Activated CD8-positive, alpha-beta T cell treated with anti-CD3 and anti-CD28 coated beads, Interleukin-2, amount 10 ng/mL, durations not matched to agents 7 days and 5 days (primary cell): Measurements from ENCODE around the gene FUT3. TPM values are rescaled to one million over a fixed set of nuclear protein-coding genes. Genes with fewer than 3 reads are reported as not detected.

Source experiments
- ATAC-seq: fragments of 150-1000 bp; cut with Tn5 transposase; one replicate; pipeline ENCODE4 v1.10.0; 2021; ENCODE audit warnings: moderate library complexity
- CTCF ChIA-PET: fragments of 350-600 bp; sonication (Branson Sonifier 250); formaldehyde crosslinking; loops from one replicate; lab custom pipeline; 2021; ENCODE audit warnings: antibody characterized with exemption; lab: Charles Lee
- POLR2A ChIA-PET: fragments of 350-600 bp; sonication (Branson Sonifier 250); formaldehyde crosslinking; loops from one replicate; lab custom pipeline; 2021; ENCODE audit warnings: antibody characterized with exemption; lab: Charles Lee
- DNase-seq: peaks from one replicate; pipeline ENCODE4 v3.0.0-alpha.2; 2020
- H3K27ac Mint-ChIP-seq: one replicate; pipeline ENCODE4 v1.8.0; 2021; ENCODE audit warnings: mild to moderate bottlenecking, mixed read lengths
- H3K27me3 Mint-ChIP-seq: one replicate; pipeline ENCODE4 v1.8.0; 2021; ENCODE audit warnings: low read depth, mixed read lengths
- H3K36me3 Mint-ChIP-seq: one replicate; pipeline ENCODE4 v1.8.0; 2021; ENCODE audit warnings: low read depth, mixed read lengths
- H3K4me1 Mint-ChIP-seq: one replicate; pipeline ENCODE4 v1.8.0; 2021; ENCODE audit warnings: low read depth, mixed read lengths
- H3K4me3 Mint-ChIP-seq: one replicate; pipeline ENCODE4 v1.8.0; 2021; ENCODE audit warnings: mild to moderate bottlenecking, mixed read lengths
- H3K9me3 Mint-ChIP-seq: one replicate; pipeline ENCODE4 v1.8.0; 2022; ENCODE audit warnings: mixed read lengths; ENCODE audit not compliant: insufficient read depth
- total RNA-seq, 2 experiments: library from RNA; stranded (reverse); gene quantifications; one replicate each; pipeline ENCODE4 v1.2.3, GENCODE V29; 2021

The FUT3 gene
- total RNA-seq, 2 experiments from 2014 or later = not detected

DNA sequence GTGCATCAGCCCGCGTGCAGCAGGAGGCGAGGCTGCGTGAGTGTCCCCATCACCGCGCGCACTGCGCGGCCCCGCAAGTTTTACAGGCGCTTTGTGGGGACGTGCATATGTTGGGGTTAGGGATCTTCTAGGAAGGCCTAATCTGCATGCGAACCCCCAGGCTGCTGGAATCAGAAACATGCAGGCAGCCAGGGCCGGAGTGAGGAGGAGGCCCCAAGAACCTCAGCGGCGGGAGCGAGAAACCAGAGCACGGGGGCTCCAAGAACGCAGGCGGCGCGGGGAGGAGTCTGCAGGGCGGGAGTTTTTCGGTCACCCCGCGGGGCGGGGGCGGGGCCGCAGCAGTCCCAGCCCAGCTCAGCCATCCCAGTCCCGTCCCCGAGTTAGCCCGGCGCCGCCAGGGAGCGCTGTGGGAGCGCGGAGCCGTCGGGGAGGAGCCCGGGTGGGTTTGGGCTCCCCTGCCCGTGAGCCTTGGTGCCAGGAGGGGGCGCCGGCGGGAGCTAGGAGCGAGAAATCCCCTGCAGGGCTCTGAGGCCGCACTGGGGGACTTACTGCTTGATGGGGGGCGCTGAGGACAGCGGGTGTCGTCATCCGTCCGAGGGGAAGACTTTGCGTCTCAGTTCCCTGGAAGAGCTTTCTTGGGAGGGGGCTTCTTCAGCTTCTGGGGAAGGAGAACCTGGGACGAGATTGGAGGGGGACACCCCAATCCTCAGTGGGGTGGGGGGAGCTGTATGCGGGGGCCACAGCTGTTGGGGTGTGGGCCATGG lies 47.3 kb downstream of the FUT3 start:
- peak overlapping the region; percentile 70 for H3K4me3 Mint-ChIP-seq
- H3K4me1 Mint-ChIP-seq = peaks cover 25% of the 10 kb centered on the region
- POLR2A ChIA-PET = interaction anchor here (0.7 to 1.3 kb wide), 6 partner anchors 24 to 219 kb away, joined by 3 to 9 read pairs (median 4); no protein-coding TSS in a partner anchor
- CTCF ChIA-PET = interaction anchor here (0.6 to 2.8 kb wide), 59 partner anchors 9 to 1402 kb away, joined by 3 to 63 read pairs (median 6); partner anchors contain the start of genes DUS3L, FUT6, LONP1 and NDUFA11
- ATAC-seq (peak; percentile 96), DNase-seq (peak; percentile 94)
- no peaks in the 10 kb centered on the region for H3K9me3 Mint-ChIP-seq
- peak overlapping the region; percentile 60 for H3K27ac Mint-ChIP-seq
- peaks cover 42% of the 10 kb centered on the region for H3K27me3 Mint-ChIP-seq
- no peaks in the 10 kb centered on the region for H3K36me3 Mint-ChIP-seq

DNA sequence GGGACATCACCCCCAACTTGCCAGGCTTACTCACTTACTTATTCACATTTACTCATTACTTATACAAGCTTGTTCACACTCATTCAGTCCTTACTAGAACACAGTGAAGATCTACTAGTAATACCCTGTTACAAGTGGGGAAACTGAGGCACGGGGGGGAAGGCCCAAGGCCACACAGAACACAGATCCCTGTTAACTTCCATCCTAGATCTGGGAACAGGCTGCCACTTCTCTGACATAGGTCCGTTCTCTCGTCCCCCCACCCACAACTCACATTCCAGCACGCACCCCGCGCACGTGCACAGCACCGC lies 47.9 kb downstream of the FUT3 start:
- ATAC-seq = no peak
- Mint-ChIP-seq H3K9me3 (no peaks in the 10 kb centered on the region), H3K27ac (no peak overlapping the region), H3K36me3 (no peaks in the 10 kb centered on the region), H3K4me3 (peak overlapping the region; percentile 70), H3K27me3 (peaks cover 45% of the 10 kb centered on the region), H3K4me1 (peaks cover 25% of the 10 kb centered on the region)
- ChIA-PET POLR2A (interaction anchor here (1.1 to 1.3 kb wide), 4 partner anchors 25 to 216 kb away, joined by 3 to 9 read pairs (median 5); no protein-coding TSS in a partner anchor), CTCF (interaction anchor here (0.6 to 2.8 kb wide), 45 partner anchors 10 to 1401 kb away, joined by 3 to 63 read pairs (median 7); partner anchors contain the start of genes DUS3L, FUT6, LONP1 and NDUFA11)
- DNase-seq = no peak

DNA sequence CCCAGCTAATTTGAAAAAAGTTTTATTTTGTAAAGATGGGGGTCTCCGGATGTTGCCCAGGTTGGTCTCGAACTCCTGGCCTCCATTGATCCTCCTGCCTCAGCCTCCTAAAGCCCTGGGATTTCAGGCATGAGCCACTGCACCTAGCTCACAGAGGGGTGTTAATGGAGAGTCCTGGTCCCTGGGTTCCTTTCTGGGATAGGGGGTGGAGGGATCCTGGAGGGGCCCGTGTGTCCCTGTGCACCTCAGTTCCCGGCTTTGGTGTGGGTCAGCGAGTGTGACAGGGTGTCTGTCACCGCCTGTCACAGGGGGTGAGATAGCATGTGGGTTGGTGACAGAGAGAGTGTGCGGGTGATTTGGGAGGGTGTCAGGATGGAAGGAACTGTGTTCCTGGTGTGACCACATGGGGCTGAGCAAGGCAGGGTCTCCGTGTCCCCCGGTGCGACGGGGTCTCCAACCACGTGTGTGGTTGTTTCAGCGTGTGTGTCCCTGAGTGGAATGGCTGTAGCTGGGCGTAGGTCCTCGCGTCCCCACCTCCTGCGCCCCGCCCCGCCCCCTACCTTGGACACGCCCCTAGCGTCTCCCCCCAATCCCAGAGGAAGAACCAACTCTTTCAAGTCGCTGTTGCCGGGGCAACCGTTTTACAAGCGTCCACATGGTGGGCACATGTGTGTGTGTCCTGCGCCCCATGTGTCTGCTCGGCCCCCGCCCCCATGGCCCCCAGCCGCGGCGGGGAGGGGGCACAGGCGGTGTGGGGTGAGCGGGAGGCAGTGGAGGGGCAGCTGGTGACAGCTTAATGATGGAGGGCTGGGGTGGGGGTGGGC lies 49.2 kb downstream of the FUT3 start:
- H3K9me3 Mint-ChIP-seq = no peaks in the 10 kb centered on the region
- H3K27me3 Mint-ChIP-seq = peaks cover 44% of the 10 kb centered on the region
- DNase-seq (no peak), ATAC-seq (no peak)
- CTCF ChIA-PET = interaction anchor here (1.3 to 2.8 kb wide), 3 partner anchors 12 to 220 kb away, joined by 4 to 47 read pairs (median 5); partner anchors contain the start of genes DUS3L and RPL36
- peaks cover 25% of the 10 kb centered on the region for H3K4me1 Mint-ChIP-seq
- H3K27ac Mint-ChIP-seq = peak overlapping the region; percentile 16
- POLR2A ChIA-PET = no interaction called here
- no peaks in the 10 kb centered on the region for H3K36me3 Mint-ChIP-seq
- H3K4me3 Mint-ChIP-seq = no peak overlapping the region

DNA sequence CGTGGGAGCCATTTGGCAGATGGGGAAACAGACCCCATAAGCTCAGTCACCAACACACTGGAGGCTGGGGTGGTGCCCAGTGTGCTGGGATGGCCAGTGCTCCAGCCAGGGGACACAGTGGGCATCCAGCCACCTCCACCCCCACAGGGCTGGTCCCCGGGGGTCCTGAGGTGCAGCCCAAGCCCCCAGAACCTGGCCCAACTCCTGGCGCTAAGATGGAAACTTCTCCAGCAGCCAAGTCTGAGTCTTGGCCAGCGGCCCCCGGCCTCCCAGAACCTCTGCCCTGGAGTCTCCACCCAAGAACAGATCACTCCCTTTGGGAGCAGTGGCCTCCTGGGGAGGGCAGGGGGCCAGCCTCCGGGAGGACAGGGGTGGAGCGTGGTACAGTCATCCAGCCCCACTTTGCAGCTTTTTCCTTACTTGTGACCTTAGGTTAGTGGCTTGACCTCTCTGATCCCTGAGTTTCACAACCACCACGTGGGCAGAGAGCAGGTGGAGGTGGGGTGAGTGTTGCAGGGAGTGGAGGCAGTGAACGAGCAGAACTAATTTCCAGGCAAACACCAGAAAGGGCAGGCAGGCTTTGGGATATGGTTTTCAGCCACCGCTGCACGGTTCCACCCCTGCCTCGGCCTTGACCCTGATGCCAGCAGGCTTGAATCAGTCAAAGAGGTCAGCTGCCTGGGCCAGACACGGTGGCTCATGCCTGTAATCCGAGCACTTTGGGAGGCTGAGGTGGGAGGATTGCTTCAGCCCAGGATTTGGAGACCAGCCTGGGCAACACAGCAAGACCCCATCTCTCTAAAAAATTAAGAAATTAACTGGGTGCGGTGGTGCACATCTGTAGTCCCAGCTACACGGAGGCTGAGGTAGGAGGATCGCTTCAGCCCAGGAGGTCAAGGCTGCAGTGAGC lies 50.6 kb downstream of the FUT3 start:
- H3K36me3 Mint-ChIP-seq = no peaks in the 10 kb centered on the region
- no peak overlapping the region for H3K27ac Mint-ChIP-seq
- ChIA-PET CTCF (interaction anchor here (1.3 to 2.0 kb wide), 2 partner anchors 10 to 111 kb away, joined by 4 to 5 read pairs; partner anchors contain the start of genes DUS3L and RPL36), POLR2A (no interaction called here)
- peaks cover 34% of the 10 kb centered on the region for H3K27me3 Mint-ChIP-seq
- H3K9me3 Mint-ChIP-seq = no peaks in the 10 kb centered on the region
- ATAC-seq (no peak), DNase-seq (no peak)
- H3K4me3 Mint-ChIP-seq = no peak overlapping the region
- H3K4me1 Mint-ChIP-seq = peaks cover 25% of the 10 kb centered on the region

DNA sequence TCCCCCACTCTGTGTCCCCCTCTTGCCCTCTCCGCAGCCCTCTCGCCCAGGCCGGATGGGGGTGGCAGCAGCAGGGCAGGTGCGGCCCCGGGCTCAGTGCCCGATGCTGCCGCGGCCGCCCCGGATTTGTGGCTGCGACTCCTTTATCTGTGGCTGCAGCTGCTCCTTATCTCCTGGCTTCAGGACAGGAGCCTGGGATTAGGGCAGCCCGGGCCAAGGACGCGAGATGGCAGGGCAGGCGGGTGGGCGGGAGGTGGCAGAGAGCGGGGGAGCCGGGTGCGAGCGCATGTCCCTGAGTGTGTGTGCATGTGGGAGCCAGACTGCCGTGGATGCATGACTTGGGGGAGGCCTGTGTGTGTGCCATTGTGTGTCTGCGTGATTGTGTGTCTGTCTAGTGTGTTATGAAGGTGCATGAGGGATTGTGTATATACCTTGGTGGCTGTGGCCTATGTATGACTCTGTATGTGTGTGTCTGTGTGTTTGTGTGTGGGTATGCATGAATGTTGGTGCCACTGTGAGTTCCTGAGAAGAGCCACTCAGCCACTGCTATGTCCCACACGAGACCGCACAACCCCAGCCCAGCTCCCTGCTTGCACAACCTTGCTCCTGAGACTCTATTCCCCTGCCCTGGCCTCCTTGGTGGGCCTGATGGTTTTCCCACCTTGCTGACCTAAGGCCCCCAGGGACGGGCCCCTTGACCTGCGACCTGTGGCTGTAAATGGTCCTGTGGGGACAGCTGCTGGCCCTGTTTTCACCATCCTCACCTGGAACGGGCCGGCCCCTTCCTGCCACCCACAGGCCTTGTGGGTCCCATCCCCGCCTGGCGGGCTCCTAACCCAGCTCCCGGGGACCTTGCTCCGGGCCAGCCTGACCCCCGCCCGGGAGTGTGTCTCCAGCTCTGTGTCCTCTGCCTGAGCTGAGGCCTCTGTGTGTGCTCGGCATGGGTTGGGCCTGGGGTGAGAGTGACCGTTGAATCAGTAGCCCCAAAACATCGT lies 51.7 kb downstream of the FUT3 start:
- no peak overlapping the region for H3K27ac Mint-ChIP-seq
- H3K4me1 Mint-ChIP-seq = peaks cover 21% of the 10 kb centered on the region
- H3K36me3 Mint-ChIP-seq = no peaks in the 10 kb centered on the region
- CTCF ChIA-PET = no interaction called here
- no peaks in the 10 kb centered on the region for H3K9me3 Mint-ChIP-seq
- POLR2A ChIA-PET = no interaction called here
- no peak overlapping the region for H3K4me3 Mint-ChIP-seq
- peaks cover 30% of the 10 kb centered on the region for H3K27me3 Mint-ChIP-seq
- no peak for ATAC-seq
- DNase-seq = no peak

DNA sequence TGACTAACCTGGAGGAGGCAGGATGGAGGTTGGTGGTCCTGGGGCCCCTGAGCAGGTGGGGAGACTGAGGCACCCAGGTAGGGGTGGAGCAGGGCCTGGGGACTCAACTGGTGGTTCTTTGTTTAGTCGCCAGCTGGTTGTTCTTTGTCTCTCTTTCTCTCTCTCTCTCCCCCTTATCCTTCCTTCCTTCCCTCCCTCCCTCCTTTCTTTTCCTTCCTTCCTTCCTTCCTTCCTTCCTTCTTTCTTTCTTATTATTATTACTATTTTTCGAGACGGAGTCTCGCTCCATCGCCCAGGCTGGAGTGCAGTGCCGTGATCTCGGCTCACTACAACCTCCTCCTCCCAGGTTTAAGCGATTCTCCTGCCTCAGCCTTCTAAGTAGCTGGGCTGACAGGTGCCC lies 53.0 kb downstream of the FUT3 start:
- no peaks in the 10 kb centered on the region for H3K36me3 Mint-ChIP-seq
- H3K27ac Mint-ChIP-seq = no peak overlapping the region
- ATAC-seq (no peak), DNase-seq (no peak)
- no peaks in the 10 kb centered on the region for H3K9me3 Mint-ChIP-seq
- peaks cover 21% of the 10 kb centered on the region for H3K27me3 Mint-ChIP-seq
- H3K4me3 Mint-ChIP-seq = no peak overlapping the region
- peaks cover 10% of the 10 kb centered on the region for H3K4me1 Mint-ChIP-seq
- CTCF ChIA-PET = no interaction called here
- POLR2A ChIA-PET = no interaction called here

DNA sequence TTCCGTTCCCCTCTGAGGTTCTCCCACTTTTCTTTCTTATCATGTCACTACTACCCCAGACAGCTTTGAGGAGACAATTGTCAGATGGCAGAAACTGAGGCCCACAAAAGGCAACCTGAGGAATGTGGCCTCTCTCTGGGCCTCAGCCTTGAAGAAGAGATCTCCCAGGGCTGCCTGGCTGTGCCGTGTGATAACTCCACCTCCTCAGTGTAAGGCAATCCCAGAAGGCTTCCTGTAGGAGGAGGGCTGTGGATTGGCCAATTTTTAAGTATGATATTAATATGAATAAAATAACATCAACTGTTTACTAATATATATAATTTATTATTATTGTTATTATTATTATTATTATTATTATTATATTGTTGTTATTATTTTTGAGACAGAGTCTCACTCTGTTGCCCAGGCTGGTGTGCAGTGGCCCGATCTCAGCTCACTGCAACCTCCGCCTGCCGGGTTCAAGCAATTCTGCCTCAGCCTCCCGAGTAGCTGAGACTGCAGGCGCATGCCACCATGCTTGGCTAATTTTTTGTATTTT lies 55.8 kb downstream of the FUT3 start:
- DNase-seq = no peak
- no peak for ATAC-seq
- CTCF ChIA-PET = interaction anchor here (1.0 to 6.2 kb wide), 2 partner anchors 9 to 33 kb away, joined by 3 to 44 read pairs; partner anchors contain the start of gene NRTN
- POLR2A ChIA-PET = interaction anchor here (0.7 kb wide), 1 partner anchor 173 kb away, joined by 3 read pairs; the partner anchor contains the start of gene SAFB
- Mint-ChIP-seq H3K4me3 (no peak overlapping the region), H3K27ac (no peak overlapping the region), H3K36me3 (peaks cover 7% of the 10 kb centered on the region), H3K4me1 (peaks cover 6% of the 10 kb centered on the region), H3K27me3 (peaks cover 9% of the 10 kb centered on the region), H3K9me3 (no peaks in the 10 kb centered on the region)

DNA sequence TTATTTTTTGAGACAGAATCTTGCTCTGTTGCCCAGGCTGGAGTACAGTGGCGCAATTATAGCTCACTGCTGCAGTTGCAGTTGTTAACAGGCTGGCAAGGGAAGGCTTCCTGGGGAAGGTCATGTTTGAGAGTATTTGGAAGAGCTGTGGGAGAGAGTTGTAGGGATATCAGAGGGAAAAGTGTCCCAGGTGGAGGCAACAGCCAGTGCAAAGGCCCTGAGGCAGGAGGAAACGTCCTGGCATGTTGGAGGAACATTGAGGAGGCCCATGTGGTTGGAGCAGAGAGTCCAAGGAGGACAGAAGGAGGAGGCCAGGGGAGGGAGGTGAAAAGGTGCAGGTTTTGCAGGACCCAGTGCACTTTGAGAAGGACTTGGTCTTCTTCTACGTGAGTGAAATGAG lies 58.1 kb downstream of the FUT3 start:
- ATAC-seq = no peak
- peaks cover 16% of the 10 kb centered on the region for H3K4me1 Mint-ChIP-seq
- H3K9me3 Mint-ChIP-seq = no peaks in the 10 kb centered on the region
- H3K36me3 Mint-ChIP-seq = peaks cover 22% of the 10 kb centered on the region
- H3K27ac Mint-ChIP-seq = no peak overlapping the region
- no peak for DNase-seq
- POLR2A ChIA-PET = interaction anchor here (0.6 kb wide), 1 partner anchor 109 kb away, joined by 3 read pairs; no protein-coding TSS in a partner anchor
- H3K4me3 Mint-ChIP-seq = no peak overlapping the region
- CTCF ChIA-PET = interaction anchor here (1.0 to 6.2 kb wide), 5 partner anchors 11 to 106 kb away, joined by 3 to 44 read pairs (median 8); partner anchors contain the start of genes NRTN and RPL36
- H3K27me3 Mint-ChIP-seq = no peaks in the 10 kb centered on the region
